Liver (tissue), 9 donors: ENCODE measurements around the gene ADM2. TPM values are rescaled to one million over a fixed set of nuclear protein-coding genes. Genes with fewer than 3 reads are reported as not detected.

Source experiments
- DNase-seq: peaks from one replicate; pipeline ENCODE4 v3.0.0-alpha.2; 2017; ENCODE audit warnings: low spot score
- H3K27ac ChIP-seq, 2 donors: one replicate each; pipeline ENCODE4 v1.7.0; 2013; ENCODE audit warnings: inconsistent platforms in 2 of 2, low read length in 2 of 2, control low read depth in 1 of 2, low read depth in 1 of 2, mild to moderate bottlenecking in 1 of 2
- H3K27me3 ChIP-seq, 4 donors: one replicate each; pipeline versions ENCODE4 v1.6.1 to v1.7.0; 2013; ENCODE audit warnings: low read length in 3 of 4, inconsistent platforms in 1 of 4, mild to moderate bottlenecking in 1 of 4, moderate library complexity in 1 of 4; ENCODE audit not compliant: control insufficient read depth in 4 of 4, insufficient read depth in 4 of 4
- H3K36me3 ChIP-seq, 4 donors: one replicate each; pipeline versions ENCODE4 v1.6.1 to v1.7.0; 2013; ENCODE audit warnings: low read length in 3 of 4, mild to moderate bottlenecking in 3 of 4, low read depth in 1 of 4, moderate library complexity in 1 of 4; ENCODE audit not compliant: control insufficient read depth in 4 of 4, insufficient read depth in 3 of 4
- H3K4me1 ChIP-seq, 4 donors: one replicate each; pipeline versions ENCODE4 v1.6.1 to v1.7.0; 2013; ENCODE audit warnings: low read length in 3 of 4, mild to moderate bottlenecking in 3 of 4, moderate library complexity in 1 of 4; ENCODE audit not compliant: control insufficient read depth in 4 of 4, insufficient read depth in 4 of 4
- H3K4me3 ChIP-seq, 3 donors: one replicate each; pipeline versions ENCODE4 v1.6.1 to v1.7.0; 2013; ENCODE audit warnings: low read length in 3 of 3, control low read depth in 1 of 3, low read depth in 1 of 3, mild to moderate bottlenecking in 1 of 3
- H3K9ac ChIP-seq, 2 donors: one replicate each; pipeline ENCODE4 v1.7.0; 2013; ENCODE audit warnings: low read length in 2 of 2, mild to moderate bottlenecking in 2 of 2, moderate library complexity in 2 of 2, control low read depth in 1 of 2, low read depth in 1 of 2
- H3K9me3 ChIP-seq, 4 donors: one replicate each; pipeline versions ENCODE4 v1.6.1 to v1.7.0; 2013; ENCODE audit warnings: low read length in 3 of 4; ENCODE audit not compliant: control insufficient read depth in 4 of 4
- ATF3 ChIP-seq: IDR thresholded peaks from 2 replicates; pipeline ENCODE4 v1.6.1; 2016; ENCODE audit warnings: antibody characterized with exemption
- CTCF ChIP-seq: fragments of 150-350 bp; IDR thresholded peaks from 2 replicates; pipeline ENCODE4 v1.5.1; 2017; ENCODE audit warnings: improper control_type of control experiment, low read depth, low read length; ENCODE audit not compliant: missing input control
- EGR1 ChIP-seq, 2 donors: IDR thresholded peaks; 2 replicates each; pipeline ENCODE4 v1.6.1; 2016 to 2018; ENCODE audit warnings: antibody characterized with exemption in 2 of 2, low read depth in 2 of 2
- FOXA1 ChIP-seq: IDR thresholded peaks from 2 replicates; pipeline ENCODE4 v1.6.1; 2016; ENCODE audit warnings: antibody characterized with exemption
- FOXA2 ChIP-seq: IDR thresholded peaks from 2 replicates; pipeline ENCODE4 v1.6.1; 2016; ENCODE audit warnings: antibody characterized with exemption
- GABPA ChIP-seq, 2 donors: IDR thresholded peaks in 1 of 2; conservative IDR thresholded peaks in 1 of 2; 2 replicates each; pipeline ENCODE4 v1.6.1; 2016; ENCODE audit warnings: antibody characterized with exemption in 2 of 2, mild to moderate bottlenecking in 1 of 2, moderate library complexity in 1 of 2
- HNF4A ChIP-seq, 2 donors: conservative IDR thresholded peaks; 2 replicates each; pipeline ENCODE4 v1.6.1; 2016; ENCODE audit warnings: antibody characterized with exemption in 2 of 2, mild to moderate bottlenecking in 2 of 2
- JUND ChIP-seq, 2 donors: IDR thresholded peaks; 2 replicates each; pipeline ENCODE4 v1.6.1; 2016; ENCODE audit warnings: antibody characterized with exemption in 2 of 2
- MAX ChIP-seq: IDR thresholded peaks from 2 replicates; pipeline ENCODE4 v1.6.1; 2016; ENCODE audit warnings: antibody characterized with exemption
- NR2F2 ChIP-seq: IDR thresholded peaks from 2 replicates; pipeline ENCODE4 v1.6.1; 2016; ENCODE audit warnings: antibody characterized with exemption
- RAD21 ChIP-seq, 2 donors: IDR thresholded peaks; 2 replicates each; pipeline ENCODE4 v1.6.1; 2016; ENCODE audit warnings: antibody characterized with exemption in 2 of 2, mild to moderate bottlenecking in 2 of 2
- REST ChIP-seq: IDR thresholded peaks from 2 replicates; pipeline ENCODE4 v1.6.1; 2016; ENCODE audit warnings: antibody characterized with exemption, mild to moderate bottlenecking
- SP1 ChIP-seq: IDR thresholded peaks from 2 replicates; pipeline ENCODE4 v1.6.1; 2018; ENCODE audit warnings: antibody characterized with exemption, mild to moderate bottlenecking
- TAF1 ChIP-seq: conservative IDR thresholded peaks from 2 replicates; pipeline ENCODE4 v1.6.1; 2016; ENCODE audit warnings: antibody characterized with exemption, mild to moderate bottlenecking
- YY1 ChIP-seq: IDR thresholded peaks from 2 replicates; pipeline ENCODE4 v1.6.1; 2016; ENCODE audit warnings: antibody characterized with exemption, mild to moderate bottlenecking
- ZBTB33 ChIP-seq: IDR thresholded peaks from 2 replicates; pipeline ENCODE4 v1.6.1; 2016; ENCODE audit warnings: antibody characterized with exemption
- WGBS: extraction: QIAGEN DNeasy Blood & Tissue Kit; methylation state at CpG from one replicate; pipeline ENCODE4 v1.1.7; 2013; 5-methylcytosine and 5-hydroxymethylcytosine counted together
- polyA plus RNA-seq, 2 donors: library from polyadenylated mRNA; stranded (reverse) in 1 of 2; unstranded in 1 of 2; fragments of 200-250 nt in 1 of 2; fragments of >200 nt in 1 of 2; fragmentation: Nextera tagmentation in 1 of 2; extraction: Ambion mirVana in 1 of 2; gene quantifications; one replicate each; pipeline versions ENCODE4 v1.2.1 to v1.2.3, GENCODE V29; 2013 to 2015
- total RNA-seq, 2 donors: library from RNA; depleted of rRNA; stranded (reverse); fragments of >200 nt; gene quantifications; one replicate each; pipeline ENCODE4 v1.2.3, GENCODE V29; 2014
- donor health status: healthy.
- donor health status: healthy.
- donor health status: healthy.
- donor health status: healthy.
- donor health status: healthy.

ADM2 gene
- total and polyA plus RNA-seq, 4 donors: 0.79 to 2.8 (median 1.3) TPM

GRCh38 chr22:50498322-50498890 is 17.1 kb downstream of the ADM2 start (continued):
- TF ChIP-seq REST: peak; percentile 74
- no peak for TF ChIP-seq EGR1 (IDR thresholded peaks at IDR 0.05; ENCODE audit: low read depth in 2 of 2)

GRCh38 chr22:50500452-50500851 is 19.1 kb downstream of the ADM2 start:
- Histone ChIP-seq H3K27me3 (no peaks in the 10 kb centered on the region), H3K27ac (no peak overlapping the region), H3K4me1 (peaks cover 2 to 15% (median 13%) of the 10 kb centered on the region in 4 donors), H3K9me3 (no peaks in the 10 kb centered on the region), H3K4me3 (no peak overlapping the region), H3K9ac (no peak overlapping the region), H3K36me3 (peaks cover 0 to 16% (median 7%) of the 10 kb centered on the region in 4 donors)
- DNase-seq: no peak
- TF ChIP-seq JUND (IDR thresholded peaks at IDR 0.05): no peak
- WGBS: 94% methylated on average over 12 of the region's 12 CpGs

- no peaks in the 10 kb centered on the region for H3K27me3 ChIP-seq
- no peak for DNase-seq
- H3K9me3 ChIP-seq: no peaks in the 10 kb centered on the region
- H3K27ac ChIP-seq: no peak overlapping the region
- no peak overlapping the region for H3K9ac ChIP-seq
- TF ChIP-seq CTCF (no peak), SP1 (no peak), FOXA2 (no peak), TAF1 (no peak), RAD21 (IDR thresholded peaks at IDR 0.05) (no peak), FOXA1 (no peak), REST (no peak), MAX (no peak), ATF3 (no peak), NR2F2 (no peak), HNF4A (conservative IDR thresholded peaks at IDR 0.05) (no peak), YY1 (no peak), ZBTB33 (no peak), JUND (IDR thresholded peaks at IDR 0.05) (no peak), GABPA (IDR thresholded peaks at IDR 0.05 in 1 of 2, conservative IDR thresholded peaks at IDR 0.05 in 1 of 2) (no peak)
- H3K4me3 ChIP-seq: no peak overlapping the region
- H3K36me3 ChIP-seq: peaks cover 0 to 21% (median 7%) of the 10 kb centered on the region in 4 donors
- WGBS: 85% methylated on average over 6 of the region's 6 CpGs
- peaks cover 5 to 26% (median 24%) of the 10 kb centered on the region in 4 donors for H3K4me1 ChIP-seq
Measured at GRCh38 chr22:50502096-50502495, 20.8 kb downstream of the ADM2 start.
